Thyroid gland (tissue), 4 donors: ENCODE data around the gene TTC39A.

Source experiments
- POLR2A ChIP-seq, 2 donors: fragments of 450-650 bp; IDR thresholded peaks; one replicate each; pipeline ENCODE4 v1.6.1; 2017; ENCODE audit warnings: antibody characterized with exemption in 2 of 2, mild to moderate bottlenecking in 2 of 2, moderate library complexity in 1 of 2
- TF ChIP-seq, protein P1 (sequence below), 6 experiments: fragments of 200-600 bp in 3 of 6; fragments of 450-650 bp in 3 of 6; sonication (generic) in 3 of 6; IDR thresholded peaks; one replicate each; pipeline ENCODE4 v1.5.1; 2016 to 2019; ENCODE audit warnings: antibody characterized with exemption in 6 of 6, mild to moderate bottlenecking in 2 of 6, inconsistent platforms in 1 of 6, moderate library complexity in 1 of 6

DNA sequence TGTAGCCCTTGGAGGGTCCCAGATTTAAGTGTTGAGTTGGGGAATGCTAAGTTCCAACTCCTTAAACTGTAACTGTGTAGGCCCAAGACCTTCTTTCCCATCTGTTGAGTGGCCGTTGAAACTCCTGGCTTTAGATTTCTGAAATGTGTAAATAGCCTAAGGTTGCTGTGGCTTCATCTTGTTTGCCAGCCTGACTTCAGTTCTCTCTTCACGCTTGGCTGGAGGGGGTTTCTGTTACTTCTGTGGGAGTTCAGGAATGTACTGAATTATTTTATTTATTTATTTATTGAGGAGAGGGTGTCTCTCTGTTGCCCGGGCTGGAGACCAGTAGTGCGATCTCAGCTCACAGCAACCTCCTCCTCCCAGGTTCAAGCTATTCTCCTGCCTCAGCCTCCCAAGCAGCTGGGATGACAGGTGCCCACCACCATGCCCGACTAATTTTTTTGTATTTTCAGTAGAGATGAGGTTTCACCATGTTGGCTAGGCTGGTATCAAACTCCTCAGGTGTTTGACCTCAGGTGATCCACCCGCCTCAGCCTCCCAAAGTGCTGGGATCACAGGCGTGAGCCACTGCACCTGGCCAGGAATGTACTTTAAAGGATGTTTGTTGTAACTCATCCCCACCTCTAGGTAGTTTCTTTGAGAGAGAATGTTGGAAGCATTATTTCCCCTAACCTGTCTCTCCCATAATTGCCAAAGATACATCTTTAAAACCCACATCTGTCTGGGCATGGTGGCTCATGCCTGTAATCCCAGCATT is 5.9 kb downstream of the TTC39A start:
- TF ChIP-seq, protein P1, sequence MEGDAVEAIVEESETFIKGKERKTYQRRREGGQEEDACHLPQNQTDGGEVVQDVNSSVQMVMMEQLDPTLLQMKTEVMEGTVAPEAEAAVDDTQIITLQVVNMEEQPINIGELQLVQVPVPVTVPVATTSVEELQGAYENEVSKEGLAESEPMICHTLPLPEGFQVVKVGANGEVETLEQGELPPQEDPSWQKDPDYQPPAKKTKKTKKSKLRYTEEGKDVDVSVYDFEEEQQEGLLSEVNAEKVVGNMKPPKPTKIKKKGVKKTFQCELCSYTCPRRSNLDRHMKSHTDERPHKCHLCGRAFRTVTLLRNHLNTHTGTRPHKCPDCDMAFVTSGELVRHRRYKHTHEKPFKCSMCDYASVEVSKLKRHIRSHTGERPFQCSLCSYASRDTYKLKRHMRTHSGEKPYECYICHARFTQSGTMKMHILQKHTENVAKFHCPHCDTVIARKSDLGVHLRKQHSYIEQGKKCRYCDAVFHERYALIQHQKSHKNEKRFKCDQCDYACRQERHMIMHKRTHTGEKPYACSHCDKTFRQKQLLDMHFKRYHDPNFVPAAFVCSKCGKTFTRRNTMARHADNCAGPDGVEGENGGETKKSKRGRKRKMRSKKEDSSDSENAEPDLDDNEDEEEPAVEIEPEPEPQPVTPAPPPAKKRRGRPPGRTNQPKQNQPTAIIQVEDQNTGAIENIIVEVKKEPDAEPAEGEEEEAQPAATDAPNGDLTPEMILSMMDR (IDR thresholded peaks at IDR 0.05) = no peak
- no peak for TF ChIP-seq POLR2A (IDR thresholded peaks at IDR 0.05)
